HG02642 (cell line): ENCODE results near the gene C5orf22.
A peak's percentile ranks its signal among the peaks of the same experiment; 100 is the strongest.
"Not testable (repeated sequence)": the region's sequence is repeated elsewhere in the genome, so short reads cannot be mapped to it uniquely, and the experiment has no call there.

Source experiments
- ATAC-seq: cut with Tn5 transposase; IDR thresholded peaks from one replicate; pipeline ENCODE4 v1.9.1; 2021; ENCODE audit warnings: mild to moderate bottlenecking; ENCODE audit not compliant: unreplicated experiment, poor library complexity

The C5orf22 gene

DNA sequence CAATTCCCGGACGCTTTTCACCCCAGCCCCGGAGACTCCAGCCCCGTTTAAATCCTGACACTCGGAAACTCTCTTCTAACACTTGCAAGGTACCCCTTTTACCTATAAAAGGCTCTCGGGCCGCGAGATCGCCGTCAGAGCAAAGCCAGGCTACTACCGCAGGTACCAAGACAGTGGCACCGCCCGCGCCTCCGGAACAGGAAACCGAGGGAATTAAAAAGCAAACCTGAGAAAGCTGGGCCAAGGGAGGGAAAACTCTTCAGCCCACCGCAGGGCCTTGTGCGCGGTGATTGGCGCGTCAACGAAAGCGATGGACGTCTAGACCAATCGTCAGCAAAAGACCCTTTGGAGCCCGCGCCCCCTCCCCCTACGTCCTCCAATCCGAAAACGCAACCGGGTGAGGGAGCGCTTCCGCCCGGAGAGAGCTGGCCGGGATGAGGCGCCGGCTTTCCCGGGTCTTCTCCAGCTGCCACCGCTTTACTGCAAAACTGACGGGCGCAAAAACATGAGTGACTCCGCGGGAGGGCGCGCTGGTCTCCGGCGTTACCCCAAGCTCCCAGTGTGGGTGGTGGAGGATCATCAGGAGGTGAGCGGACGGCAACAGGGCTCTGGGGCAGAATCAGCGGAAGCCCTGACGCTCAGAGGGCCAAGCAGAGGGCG lies at the start of gene C5orf22, which contains the start of gene DROSHA:
TSS of gene C5orf22 (plus strand) at position 414 of the 660 bp plus-strand sequence. CDS start at position 506, 92 bp downstream.
TSS of gene DROSHA (minus strand) at position 206 of the 660 bp plus-strand sequence. CDS start 3,034 bp downstream, outside the sequence.
- peak; percentile 95 for ATAC-seq

DNA sequence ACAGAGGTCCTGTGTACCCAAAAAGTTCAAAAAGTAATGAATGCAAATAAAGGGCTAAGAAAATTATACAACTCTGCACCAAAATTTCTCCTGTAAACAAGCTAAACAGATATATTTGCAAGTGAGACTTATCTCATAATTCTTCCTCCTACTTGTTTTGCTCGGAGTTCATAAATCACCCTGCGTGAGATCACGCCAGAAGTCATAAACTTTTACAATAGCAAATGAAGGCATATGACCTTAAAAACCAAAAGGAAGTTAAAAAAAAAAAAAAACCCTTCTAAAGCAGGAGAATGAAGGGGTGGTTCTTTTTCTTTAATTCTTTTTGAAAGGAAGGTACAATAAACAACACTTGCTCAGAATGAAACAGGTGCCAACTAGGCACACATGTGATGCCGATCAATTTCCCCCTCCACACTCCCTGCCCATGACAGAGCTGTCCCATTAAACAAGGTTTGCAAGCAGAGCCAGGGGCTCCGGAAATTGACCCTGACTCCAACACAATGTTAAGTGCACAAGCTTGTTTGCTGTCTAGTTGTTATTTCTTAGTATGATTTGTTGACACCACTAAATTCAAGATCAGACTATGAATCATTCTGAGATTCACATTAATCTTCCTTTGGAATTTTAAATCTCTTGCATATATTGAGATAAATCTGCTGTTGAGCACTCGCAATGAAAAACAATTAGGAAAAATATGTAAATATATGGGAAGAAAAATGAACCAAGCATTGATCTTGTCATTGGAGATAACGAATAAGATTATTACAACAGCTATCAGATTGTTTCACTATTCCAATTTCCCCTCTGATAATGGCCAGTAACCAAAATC lies 46.5 kb upstream of the C5orf22 start:
- no peak for ATAC-seq

DNA sequence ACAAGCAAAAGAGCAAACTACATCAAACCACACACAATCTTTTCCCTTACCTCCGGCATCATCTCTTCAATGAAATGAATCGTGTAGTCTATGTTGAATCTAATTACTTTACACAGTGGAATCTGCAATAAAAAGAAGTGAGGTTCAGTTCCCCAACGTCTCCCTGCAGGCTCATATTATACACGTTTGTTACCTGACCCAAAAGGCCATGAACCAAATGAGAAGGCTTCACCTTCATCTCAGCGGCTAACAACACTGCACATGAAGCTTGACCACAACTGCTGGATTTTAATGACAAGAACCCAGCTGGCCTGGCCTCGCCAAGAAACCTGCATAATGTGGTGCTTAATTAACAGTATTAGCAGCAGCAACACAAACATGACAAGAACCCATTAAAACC lies 45.7 kb upstream of the C5orf22 start:
- ATAC-seq = no peak

DNA sequence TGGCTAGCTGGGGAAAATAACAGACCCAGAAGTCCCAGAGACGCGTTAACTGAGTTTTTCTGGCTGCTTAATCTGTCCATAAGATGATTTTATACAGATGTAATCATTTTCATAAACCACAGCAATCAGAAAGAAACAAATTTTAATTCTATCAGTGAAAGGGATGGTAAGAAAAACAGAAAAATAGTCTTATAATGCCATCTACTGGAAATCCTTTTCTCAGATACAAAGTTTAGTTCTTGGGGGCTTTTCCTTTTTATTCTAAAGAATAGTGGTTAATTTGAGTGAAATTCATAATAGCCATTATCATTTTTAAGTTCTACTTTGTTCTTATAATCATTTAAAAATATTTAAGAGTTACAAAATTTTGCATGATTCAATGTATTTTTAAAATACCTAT lies 44.6 kb upstream of the C5orf22 start:
- no peak for ATAC-seq

DNA sequence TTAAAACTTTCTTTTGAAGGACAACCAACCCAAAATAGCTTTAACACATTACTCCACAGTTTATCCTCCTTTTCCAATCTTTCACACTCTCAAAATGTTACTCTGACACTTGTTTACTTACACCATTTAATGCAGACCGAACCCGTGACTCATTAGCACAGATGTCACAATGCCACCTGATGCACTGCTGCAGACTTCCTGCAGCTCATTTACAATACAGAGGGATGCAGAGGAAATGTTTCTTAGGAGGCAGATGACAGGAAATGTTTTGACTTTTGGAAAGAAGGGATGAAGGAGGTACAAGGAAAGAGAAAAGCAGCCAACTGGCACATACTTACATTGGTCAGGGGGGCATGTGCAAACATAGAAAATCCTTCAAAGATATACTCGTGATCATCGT lies 39.2 kb upstream of the C5orf22 start:
- ATAC-seq = no peak

DNA sequence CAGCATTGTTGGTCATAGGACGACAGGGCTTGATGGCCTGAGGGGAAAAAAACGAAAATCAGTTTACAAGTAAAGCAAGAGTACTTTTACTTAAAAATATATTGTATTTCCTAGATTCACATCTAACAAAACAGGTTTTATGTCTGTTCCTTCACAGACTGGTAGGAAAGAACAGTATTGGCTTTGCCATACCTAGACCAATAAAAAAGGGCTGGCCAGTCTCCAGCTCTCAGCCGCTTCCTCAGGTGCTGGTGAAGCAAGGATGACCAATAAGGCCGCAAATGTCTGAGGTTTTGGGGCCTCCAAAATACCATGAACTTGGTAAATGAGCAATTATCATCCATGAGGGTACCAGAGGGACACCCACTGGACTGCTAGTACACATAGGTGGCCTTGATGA lies 36.8 kb upstream of the C5orf22 start:
- ATAC-seq = no peak

DNA sequence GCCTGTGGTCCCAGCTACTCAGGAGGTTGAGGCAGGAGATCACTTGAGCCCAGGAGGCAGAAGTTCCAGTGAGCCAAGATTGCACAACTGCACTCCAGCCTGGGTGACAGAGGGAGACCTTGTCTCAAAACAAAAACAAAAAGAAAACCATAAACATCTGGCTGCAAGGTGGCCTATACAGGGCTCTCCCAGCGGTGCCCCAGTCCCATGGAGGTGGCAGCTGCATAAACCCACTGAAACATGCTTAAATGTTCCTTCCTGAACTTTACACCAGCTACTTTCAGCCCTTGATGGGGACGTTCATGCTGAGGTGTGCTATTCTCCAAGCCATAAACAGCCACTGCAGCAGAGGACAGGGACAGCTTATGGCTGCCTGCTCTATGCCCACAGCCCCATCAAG lies 35.8 kb upstream of the C5orf22 start:
- ATAC-seq = no peak

DNA sequence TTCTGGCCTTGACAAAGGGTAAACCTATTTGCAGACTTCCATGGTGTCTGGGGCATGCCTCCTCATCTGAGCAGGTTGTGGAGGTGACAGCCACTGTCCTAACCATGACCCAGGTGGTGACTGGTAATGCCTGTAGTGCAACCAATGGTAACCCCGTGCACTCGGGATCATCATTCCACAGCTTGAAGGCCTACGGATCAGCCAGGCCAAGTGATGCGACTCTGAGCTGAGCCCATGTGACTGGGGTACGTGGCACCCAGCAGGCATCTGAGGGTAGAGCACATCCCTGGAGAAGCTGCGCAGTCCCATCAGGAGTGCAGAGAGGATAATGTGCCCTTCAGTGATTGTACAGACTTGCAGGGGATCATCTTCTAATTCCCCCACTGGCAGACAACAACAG lies 35.2 kb upstream of the C5orf22 start:
- no peak for ATAC-seq

DNA sequence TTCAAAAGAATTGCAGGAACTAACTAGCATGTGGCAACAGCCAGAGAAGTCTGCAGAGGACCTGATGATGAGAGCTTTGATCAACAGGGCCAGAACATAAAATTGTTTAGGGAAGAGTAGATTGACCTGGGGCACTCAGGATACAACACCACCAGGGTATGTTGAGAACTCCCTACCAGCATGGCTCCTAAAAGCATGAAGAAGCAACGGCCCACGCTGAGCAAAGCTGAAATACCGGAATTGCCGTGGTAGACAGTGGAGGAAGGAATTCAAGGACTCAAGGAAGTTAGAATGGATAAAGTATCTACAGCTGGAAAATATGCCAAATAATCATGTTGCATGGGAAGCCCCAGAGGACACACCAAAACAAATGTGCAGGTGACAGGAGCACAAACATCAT lies 31.8 kb upstream of the C5orf22 start:
- no peak for ATAC-seq

DNA sequence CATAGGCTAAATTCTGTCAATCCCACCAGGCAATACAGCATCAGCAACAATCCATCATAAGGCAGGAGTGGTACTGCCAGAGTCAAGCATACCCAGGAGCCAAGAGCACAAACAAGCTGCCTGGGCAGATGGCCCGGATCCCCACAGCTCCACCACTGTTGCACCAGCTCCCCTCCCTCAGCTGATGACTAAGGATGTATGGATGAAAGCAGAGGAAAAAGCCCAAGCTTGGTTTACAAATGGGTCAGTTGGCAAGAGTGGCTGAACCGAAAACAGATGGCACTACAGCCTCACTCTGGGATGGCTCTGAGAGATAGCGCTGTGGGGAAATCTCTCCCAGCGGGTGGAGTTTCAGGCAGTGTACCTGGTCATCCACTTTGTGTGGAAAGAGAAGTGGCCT lies 29.6 kb upstream of the C5orf22 start:
- no peak for ATAC-seq

DNA sequence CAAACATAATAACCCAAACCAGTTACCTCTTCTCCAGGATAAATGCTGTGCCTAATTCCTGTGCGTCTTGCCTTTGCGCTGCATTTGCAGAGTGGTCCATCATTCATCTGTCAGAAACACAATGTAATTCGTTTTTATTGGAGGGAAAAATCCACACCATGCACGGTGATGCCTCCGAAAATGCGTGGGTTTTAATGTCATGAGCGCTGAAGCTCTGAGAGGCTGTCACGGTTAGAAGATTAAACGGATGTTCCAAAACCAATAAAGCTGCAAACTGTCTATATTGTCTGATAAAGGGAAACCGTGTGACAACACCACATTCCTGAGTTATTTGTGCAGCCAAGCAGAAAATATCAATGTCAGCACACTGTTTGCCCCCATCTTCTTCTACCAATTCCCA lies 27.6 kb upstream of the C5orf22 start:
- no peak for ATAC-seq

DNA sequence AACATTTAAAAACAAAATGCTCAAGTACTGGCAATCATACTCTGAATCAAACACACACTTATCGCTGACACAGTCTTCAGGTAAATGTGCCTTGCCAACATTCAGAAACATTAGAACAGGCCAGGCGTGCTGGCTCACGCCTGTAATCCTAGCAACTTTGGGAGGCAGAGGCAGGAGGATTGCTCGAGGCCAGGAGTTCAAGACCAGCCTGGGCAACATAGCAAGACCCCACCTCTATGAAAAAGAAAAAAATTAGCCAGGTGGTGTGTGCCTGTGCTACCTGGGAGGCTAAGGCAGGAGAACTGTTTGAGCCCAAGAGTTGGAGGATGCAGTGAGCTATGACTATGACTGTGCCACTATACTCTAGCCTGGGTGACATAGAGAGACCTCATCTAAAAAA lies 20.8 kb upstream of the C5orf22 start:
- no peak for ATAC-seq

DNA sequence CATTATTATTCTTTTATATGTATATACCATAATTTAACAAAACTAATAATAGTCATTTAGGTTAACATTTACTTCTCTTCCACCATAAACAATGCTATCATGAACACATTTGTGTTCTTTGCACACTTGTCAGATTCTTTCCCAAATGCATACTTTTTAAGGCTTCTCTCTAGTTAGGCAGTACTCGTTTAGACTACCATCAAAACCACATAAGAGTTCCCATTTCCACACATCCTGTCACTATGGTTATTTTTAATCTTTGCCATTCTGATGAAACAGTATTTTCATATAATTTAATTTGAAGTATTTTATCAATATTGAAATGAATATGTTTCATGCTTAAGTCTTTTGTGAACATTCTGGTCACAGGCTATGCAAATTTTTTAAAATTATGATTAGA lies 15.3 kb upstream of the C5orf22 start:
- no peak for ATAC-seq

DNA sequence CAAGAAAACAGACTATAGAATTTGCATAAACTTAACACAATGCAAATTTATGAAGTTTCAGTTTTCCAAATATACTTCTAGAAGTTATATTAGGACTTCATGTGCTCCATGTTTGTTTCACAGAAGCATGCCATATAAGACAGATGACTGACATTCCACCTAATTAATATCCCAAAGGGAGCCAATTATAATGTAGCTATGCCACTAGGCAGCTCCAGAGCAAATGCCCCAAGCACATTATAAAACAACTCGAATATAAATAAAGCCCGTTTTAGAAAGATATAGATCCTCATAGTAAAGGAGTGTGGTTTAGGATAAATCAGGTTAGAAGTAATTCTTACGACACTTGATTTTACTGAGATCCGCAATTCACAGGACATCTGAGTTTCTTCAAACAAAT lies 9.1 kb upstream of the C5orf22 start:
- ATAC-seq = no peak

DNA sequence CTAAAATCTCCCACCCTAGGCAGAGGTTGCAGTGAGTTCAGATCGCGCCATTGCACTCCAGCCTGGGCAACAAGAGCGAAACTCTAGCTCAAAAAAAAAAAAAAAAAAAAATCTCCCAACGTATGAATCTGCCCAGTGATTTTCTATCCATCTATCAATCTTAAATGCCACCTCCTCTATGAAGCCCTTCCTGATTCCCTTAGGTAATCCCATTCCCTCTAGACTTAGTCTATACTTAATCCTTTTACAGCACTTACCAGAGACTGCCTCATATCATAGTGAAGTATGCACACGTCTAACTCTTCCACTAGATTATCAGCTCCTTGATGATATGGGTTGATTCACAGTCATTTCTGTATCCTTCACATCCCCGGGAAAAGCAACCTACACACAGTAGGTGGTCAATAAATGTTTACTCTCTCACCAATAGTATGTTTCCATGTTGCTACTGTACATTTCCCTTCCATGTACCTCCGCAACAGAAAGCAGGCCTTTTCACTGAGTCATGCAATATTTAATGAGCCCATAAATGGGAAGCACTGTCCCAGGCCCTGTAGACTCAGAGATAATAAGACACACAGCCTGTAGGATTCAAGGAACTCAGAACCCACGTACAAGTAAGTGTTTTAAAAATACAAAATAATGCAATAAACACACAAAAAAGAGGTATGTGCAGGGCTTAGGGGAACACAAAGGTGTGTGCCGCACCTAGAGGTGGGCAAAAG lies 1.4 kb upstream of the C5orf22 start:
- no peak for ATAC-seq

DNA sequence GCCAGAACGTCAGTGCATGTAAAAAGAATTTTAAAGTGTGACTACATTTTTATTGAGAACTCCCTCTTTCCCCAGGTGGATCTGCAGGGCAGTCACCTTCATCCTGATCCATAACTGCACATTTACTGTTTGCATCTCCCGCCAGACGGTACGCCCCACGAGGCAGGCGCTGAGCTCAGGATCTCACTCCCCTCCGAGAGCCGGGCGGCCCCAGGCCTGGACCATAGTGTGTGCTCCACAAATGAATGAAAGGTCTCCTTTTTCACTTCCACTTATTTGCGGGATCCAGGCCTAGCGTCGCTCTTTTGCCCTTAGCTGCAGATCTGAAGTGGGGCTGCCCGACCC lies 586 bp upstream of the C5orf22 start:
- ATAC-seq = peak; percentile 36

DNA sequence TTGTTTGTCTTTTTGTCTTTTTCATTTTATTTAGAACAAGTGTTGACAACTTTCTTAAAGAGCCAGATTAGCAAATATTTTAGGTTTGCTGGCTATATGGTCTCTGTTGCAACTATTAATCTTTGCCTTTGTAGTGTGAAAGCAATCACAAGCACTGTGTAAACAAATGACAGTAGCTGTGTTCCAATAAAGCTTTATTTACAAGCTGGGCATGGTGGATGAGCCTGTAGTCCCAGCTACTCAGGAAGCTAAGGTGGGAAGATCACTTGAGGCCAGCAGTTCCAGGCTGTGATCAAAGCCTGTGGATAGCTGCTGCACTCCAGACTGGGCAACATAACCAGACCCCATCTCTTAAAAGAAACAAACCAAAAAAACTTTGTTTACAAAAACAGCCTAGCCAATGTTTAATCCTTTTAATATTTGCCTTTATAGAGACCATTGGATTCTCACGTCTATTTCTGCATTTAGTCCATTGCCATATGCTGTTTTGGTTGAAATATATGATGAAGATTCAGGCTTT lies 2.5 kb downstream of the C5orf22 start:
- no peak for ATAC-seq

DNA sequence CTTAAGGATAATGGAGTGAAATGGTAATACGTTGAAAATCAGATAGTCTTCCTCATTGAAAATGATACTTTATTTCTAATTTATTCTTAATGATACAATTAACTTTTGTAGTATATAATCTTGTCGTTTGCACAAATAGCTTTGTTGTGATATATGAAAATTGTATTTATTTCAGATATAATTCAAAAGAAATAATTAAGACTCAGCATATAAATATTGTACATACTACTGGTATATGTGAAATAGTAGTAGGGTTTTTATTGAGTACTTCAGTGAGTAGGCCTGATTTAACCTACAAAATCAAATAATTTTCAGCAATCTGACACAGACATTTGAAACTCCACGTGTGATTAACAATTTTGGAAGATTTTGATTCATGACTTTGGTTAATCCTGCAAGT lies 4.8 kb downstream of the C5orf22 start:
- ATAC-seq = no peak

DNA sequence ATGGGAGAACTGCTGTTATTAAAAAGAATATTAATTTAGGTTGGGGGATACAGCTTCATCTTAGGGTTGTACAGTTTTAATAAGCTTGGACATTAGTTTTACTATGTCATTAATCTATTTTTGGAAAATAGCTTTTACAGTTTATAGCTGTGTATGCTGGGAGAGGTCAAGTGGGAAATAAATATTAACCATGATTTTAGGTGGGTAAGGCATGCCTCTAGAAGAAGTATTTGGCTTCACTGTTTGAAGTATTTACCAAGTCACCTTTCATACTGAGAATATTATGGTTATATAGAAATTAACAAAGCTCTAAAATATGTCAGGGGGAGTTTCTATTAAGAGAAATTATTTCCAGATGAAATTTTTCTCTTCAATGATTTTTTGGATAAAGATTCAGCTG lies 5.2 kb downstream of the C5orf22 start:
- no peak for ATAC-seq

DNA sequence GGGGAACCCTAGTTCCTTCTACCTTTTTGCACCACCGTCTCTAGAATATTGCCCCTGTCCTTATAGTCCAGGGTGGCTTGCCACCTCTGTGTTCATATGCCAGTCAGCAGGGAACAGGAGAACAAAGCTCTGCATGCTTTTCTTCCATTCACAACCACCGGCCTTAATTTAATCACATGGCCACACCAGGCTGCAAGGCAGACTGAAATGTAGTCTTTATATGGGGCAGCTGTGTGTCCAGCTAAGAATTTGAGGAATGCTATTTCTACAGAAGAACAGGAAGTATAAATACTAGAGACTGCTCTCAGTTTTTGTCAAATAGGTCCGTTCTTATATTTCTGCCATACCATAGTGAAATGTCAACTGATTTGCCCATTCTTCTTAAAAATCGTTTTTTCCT lies 5.8 kb downstream of the C5orf22 start:
- ATAC-seq = no peak

DNA sequence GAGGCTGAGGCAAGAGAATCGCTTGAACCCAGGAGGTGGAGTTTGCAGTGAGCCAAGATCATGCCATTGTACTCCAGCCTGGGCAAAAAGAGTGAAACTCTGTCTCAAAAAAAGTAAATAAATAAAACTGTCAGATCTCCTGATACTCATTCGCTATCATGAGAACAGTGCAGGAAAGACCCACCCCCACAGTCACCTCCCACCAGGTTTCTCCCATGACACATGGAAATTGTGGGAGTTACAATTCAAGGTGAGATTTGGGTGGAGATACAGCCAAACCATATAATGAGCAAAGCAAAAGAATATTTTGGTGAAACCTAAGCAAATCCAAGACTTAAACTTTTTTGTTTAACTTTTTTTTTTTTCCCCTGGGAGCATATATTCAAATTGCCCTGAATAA lies 17.0 kb downstream of the C5orf22 start:
- not testable (repeated sequence) for ATAC-seq
